SU-DHL-6 (cell line): ENCODE measurements around the gene SLC22A4.

Experiments
- CTCF ChIP-seq: fragments of 200-600 bp; sonication (generic); IDR thresholded peaks from one replicate; pipeline ENCODE4 v1.5.1; 2017; ENCODE audit warnings: antibody characterized with exemption, mild to moderate bottlenecking, low read length, moderate library complexity; ENCODE audit not compliant: insufficient read depth, poor library complexity, severe bottlenecking
- EZH2phosphoT487 ChIP-seq: fragments of 200-600 bp; sonication (generic), shearing (Covaris generic); conservative IDR thresholded peaks from 2 replicates; pipeline ENCODE4 v1.6.1; 2018; ENCODE audit warnings: mild to moderate bottlenecking, antibody characterized with exemption, low read length, moderate library complexity, mixed read lengths

- TF ChIP-seq CTCF: no peak
- TF ChIP-seq EZH2phosphoT487: no peak
These were observed 86.5 kb downstream of the SLC22A4 start for GRCh38 chr5:132380741-132381140.
